Esophagus squamous epithelium (tissue), 4 donors: ENCODE data around the gene ZFC3H1.

Source experiments
- POLR2A ChIP-seq, 4 donors: fragments of 450-650 bp; IDR thresholded peaks; one replicate each; pipeline ENCODE4 v1.6.1; 2017; ENCODE audit warnings: antibody characterized with exemption in 4 of 4, mild to moderate bottlenecking in 4 of 4, moderate library complexity in 3 of 4
- TF ChIP-seq, protein P1 (sequence below), 6 experiments: fragments of 450-650 bp in 4 of 6; fragments of 200-600 bp in 2 of 6; sonication (generic) in 2 of 6; IDR thresholded peaks; one replicate each; pipeline ENCODE4 v1.5.1; 2016 to 2019; ENCODE audit warnings: antibody characterized with exemption in 6 of 6, mild to moderate bottlenecking in 4 of 6, moderate library complexity in 4 of 6

DNA sequence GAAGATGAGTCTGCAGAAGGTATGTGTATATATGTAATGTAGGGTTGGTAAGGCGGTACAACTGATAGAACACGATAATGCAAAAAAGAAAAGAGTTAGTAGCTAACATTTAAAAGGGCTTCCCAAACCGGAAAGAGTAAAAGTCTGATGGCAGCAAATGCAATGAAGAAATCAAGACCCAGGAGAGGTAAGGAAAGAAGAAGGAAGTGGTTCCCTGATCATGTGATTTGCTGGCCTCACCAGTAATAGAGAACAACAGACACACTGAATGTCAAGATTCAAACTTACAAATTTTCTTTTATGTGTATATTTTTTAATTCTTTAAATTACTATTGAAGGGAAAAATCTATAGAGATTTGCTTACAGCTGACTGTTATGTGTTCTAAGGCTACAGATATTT lies 18.4 kb downstream of the ZFC3H1 start:
- no peak for TF ChIP-seq POLR2A (IDR thresholded peaks at IDR 0.05)
- TF ChIP-seq, protein P1, sequence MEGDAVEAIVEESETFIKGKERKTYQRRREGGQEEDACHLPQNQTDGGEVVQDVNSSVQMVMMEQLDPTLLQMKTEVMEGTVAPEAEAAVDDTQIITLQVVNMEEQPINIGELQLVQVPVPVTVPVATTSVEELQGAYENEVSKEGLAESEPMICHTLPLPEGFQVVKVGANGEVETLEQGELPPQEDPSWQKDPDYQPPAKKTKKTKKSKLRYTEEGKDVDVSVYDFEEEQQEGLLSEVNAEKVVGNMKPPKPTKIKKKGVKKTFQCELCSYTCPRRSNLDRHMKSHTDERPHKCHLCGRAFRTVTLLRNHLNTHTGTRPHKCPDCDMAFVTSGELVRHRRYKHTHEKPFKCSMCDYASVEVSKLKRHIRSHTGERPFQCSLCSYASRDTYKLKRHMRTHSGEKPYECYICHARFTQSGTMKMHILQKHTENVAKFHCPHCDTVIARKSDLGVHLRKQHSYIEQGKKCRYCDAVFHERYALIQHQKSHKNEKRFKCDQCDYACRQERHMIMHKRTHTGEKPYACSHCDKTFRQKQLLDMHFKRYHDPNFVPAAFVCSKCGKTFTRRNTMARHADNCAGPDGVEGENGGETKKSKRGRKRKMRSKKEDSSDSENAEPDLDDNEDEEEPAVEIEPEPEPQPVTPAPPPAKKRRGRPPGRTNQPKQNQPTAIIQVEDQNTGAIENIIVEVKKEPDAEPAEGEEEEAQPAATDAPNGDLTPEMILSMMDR (IDR thresholded peaks at IDR 0.05), result no peak
